ENCODE measurements around the gene MAML3. TPM values are rescaled to one million over a fixed set of nuclear protein-coding genes. Genes with fewer than 3 reads are reported as not detected.

MAML3 gene
- total RNA-seq, 4 donors from 2014 or later, result 16.1 to 40.0 (median 18.1) TPM

DNA sequence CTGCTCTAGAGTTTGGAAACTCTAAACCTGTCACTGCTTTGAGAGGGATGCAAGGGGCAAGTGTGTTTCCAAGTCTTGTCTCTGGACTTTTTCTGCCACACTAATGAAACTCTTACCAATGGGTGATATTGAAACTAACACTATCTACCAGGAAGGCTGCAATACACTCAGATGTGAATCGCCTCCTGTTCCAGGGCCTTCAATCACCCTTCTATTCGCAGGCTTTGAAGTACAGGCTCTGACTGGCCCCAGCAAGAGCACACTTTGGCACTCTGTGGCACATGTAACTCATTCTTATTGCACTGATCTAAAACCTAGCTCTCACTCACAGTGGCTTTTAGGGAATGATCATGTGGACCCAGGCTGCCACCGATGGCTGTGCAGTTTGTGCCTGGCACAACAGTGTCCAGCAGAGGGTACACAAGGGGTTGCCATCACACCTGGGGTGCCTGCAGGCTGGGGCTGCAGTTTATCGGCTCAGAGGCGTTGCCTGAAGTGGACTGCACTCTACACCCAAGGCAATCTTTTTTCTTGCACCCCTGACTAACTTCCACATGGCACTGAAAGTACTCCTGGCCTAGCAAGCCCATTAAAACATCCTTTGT lies 277.5 kb downstream of the MAML3 start:
- in situ Hi-C loops (cut with MboI; ENCODE audit: low pct_ligation_motif_present in 1 of 4, low pct_unique_long_range_greater_than_20kb in 1 of 4, low sequenced_read_pairs in 3 of 4), result no loop called here
- peaks cover 0 to 10% (median 2%) of the 10 kb centered on the region in 4 donors for H3K4me1 ChIP-seq
- no peaks in the 10 kb centered on the region for H3K27me3 ChIP-seq
- H3K9me3 ChIP-seq, result no peaks in the 10 kb centered on the region
- H3K27ac ChIP-seq, result peak overlapping the region in 1 of 4 donors; percentile 10
- no peak for DNase-seq
- WGBS, 2 donors (ENCODE audit: low coverage in 1 of 2), result 47% methylated on average over 5 of the region's 5 CpGs; no CpG with 5 or more reads in 1 of the 2 donors
- no peaks in the 10 kb centered on the region for H3K36me3 ChIP-seq
- TF ChIP-seq POLR2A (IDR thresholded peaks at IDR 0.05) (no peak), EP300 (IDR thresholded peaks at IDR 0.05; ENCODE audit: low read depth) (no peak), POLR2AphosphoS5 (IDR thresholded peaks at IDR 0.05) (no peak)
- TF ChIP-seq, protein P1, sequence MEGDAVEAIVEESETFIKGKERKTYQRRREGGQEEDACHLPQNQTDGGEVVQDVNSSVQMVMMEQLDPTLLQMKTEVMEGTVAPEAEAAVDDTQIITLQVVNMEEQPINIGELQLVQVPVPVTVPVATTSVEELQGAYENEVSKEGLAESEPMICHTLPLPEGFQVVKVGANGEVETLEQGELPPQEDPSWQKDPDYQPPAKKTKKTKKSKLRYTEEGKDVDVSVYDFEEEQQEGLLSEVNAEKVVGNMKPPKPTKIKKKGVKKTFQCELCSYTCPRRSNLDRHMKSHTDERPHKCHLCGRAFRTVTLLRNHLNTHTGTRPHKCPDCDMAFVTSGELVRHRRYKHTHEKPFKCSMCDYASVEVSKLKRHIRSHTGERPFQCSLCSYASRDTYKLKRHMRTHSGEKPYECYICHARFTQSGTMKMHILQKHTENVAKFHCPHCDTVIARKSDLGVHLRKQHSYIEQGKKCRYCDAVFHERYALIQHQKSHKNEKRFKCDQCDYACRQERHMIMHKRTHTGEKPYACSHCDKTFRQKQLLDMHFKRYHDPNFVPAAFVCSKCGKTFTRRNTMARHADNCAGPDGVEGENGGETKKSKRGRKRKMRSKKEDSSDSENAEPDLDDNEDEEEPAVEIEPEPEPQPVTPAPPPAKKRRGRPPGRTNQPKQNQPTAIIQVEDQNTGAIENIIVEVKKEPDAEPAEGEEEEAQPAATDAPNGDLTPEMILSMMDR (IDR thresholded peaks at IDR 0.05), result no peak
- H3K4me3 ChIP-seq, result no peak overlapping the region
- intact Hi-C loops (cut with DNase I; ENCODE audit: low total_unique reads), result no loop called here

DNA sequence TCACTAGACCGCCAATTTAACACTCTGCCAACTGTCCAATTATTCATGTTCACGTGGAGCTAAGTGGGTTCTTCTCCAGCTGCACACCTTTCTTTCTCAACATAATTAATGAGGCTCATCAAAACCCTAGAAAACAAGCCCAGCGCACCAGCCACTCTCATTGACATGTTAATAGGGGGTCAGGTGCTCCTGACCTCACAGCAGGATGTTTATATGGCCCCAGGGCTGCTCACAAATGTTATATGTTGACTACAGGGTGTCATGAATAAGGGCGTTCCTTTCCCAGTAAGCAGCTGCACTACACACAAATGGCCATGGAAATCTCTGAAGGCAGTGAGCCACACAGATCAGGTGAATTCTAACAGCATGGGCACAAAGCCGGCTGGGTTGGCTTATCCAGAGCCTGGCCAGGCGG lies 278.6 kb downstream of the MAML3 start:
- DNase-seq, result no peak
- Histone ChIP-seq H3K4me1 (peaks cover 0 to 10% (median 2%) of the 10 kb centered on the region in 4 donors), H3K27me3 (no peaks in the 10 kb centered on the region), H3K36me3 (no peaks in the 10 kb centered on the region), H3K9me3 (no peaks in the 10 kb centered on the region), H3K4me3 (no peak overlapping the region), H3K27ac (no peak overlapping the region)
- WGBS, 2 donors (ENCODE audit: low coverage in 1 of 2), result 83 to 93% methylated on average over 4 to 6 of the region's 6 CpGs
- in situ Hi-C loops (cut with MboI; ENCODE audit: low pct_ligation_motif_present in 1 of 4, low pct_unique_long_range_greater_than_20kb in 1 of 4, low sequenced_read_pairs in 3 of 4) (no loop called here), intact Hi-C loops (cut with DNase I; ENCODE audit: low total_unique reads) (no loop called here)
- TF ChIP-seq EP300 (IDR thresholded peaks at IDR 0.05; ENCODE audit: low read depth) (no peak), POLR2A (IDR thresholded peaks at IDR 0.05) (no peak), POLR2AphosphoS5 (IDR thresholded peaks at IDR 0.05) (no peak)
- TF ChIP-seq, protein P1 (IDR thresholded peaks at IDR 0.05), result no peak

DNA sequence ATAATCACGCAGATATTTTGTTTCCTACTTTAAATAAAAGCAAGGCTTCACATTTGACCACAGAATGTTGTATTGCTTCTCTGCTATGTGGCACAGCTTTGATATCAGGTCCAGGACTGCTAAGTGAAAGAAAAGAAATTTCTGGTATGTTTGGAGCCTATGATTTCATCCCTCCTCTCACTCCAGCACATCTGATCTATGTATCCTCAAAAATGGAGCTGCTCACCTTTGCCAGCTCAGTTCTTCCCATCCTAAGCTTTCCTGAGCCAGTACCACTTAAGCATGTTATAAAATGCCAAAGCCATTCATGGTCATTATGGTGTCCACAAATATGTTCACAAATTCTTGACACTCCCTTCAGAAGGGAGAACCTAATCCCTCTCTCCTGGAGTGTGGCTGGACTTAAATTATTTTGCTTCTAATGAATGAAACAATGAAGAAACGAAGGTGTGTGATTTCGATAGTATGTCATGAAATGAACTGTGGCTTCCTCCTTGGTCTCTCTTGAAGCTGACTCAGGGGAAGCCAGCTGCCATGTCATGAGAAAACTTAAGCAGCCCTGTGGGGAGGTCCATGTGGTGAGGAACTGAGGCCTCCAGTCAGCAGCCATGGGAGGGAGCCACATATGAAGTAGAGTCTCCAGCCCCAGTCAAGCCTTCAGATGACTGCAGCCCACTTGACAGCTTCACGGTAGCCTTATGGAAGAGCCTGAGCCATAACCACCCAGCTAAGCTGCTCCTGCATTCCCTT lies 280.7 kb downstream of the MAML3 start:
- H3K4me1 ChIP-seq, result peaks cover 0 to 10% (median 4%) of the 10 kb centered on the region in 4 donors
- intact Hi-C loops (cut with DNase I; ENCODE audit: low total_unique reads) (no loop called here), in situ Hi-C loops (cut with MboI; ENCODE audit: low pct_ligation_motif_present in 1 of 4, low pct_unique_long_range_greater_than_20kb in 1 of 4, low sequenced_read_pairs in 3 of 4) (no loop called here)
- H3K27ac ChIP-seq, result no peak overlapping the region
- H3K4me3 ChIP-seq, result no peak overlapping the region
- no peaks in the 10 kb centered on the region for H3K27me3 ChIP-seq
- TF ChIP-seq, protein P1 (IDR thresholded peaks at IDR 0.05), result no peak
- TF ChIP-seq POLR2A (IDR thresholded peaks at IDR 0.05), result no peak
- TF ChIP-seq EP300 (IDR thresholded peaks at IDR 0.05; ENCODE audit: low read depth), result no peak
- no peaks in the 10 kb centered on the region for H3K36me3 ChIP-seq
- no peaks in the 10 kb centered on the region for H3K9me3 ChIP-seq
- no peak for DNase-seq
- 81 to 91% methylated on average over 4 of the region's 4 CpGs for WGBS, 2 donors (ENCODE audit: low coverage in 1 of 2)

DNA sequence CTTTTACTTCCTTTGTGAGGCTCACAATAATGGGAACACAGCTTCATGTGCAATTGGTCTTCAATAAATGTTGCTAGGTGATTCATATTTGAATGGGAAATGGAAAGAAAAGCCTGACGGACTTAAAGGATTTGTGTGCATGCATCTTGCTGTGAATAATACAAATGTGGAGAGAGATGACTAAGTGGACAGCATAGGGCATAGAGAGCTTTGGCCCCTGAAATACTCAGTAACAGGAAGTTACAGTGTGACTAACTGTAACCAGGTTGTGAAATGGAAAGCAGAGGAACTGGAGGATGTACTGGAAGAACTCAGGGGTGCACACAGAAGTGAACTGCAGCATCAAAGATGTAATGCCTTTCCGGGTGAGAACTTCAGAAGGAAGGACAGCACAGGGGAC lies 281.7 kb downstream of the MAML3 start:
- no peaks in the 10 kb centered on the region for H3K27me3 ChIP-seq
- no peaks in the 10 kb centered on the region for H3K9me3 ChIP-seq
- TF ChIP-seq, protein P1 (IDR thresholded peaks at IDR 0.05), result no peak
- no peak for TF ChIP-seq POLR2A (IDR thresholded peaks at IDR 0.05)
- TF ChIP-seq POLR2AphosphoS5 (IDR thresholded peaks at IDR 0.05), result no peak
- TF ChIP-seq EP300 (IDR thresholded peaks at IDR 0.05; ENCODE audit: low read depth), result no peak
- 80 to 92% methylated on average over 2 of the region's 2 CpGs for WGBS, 2 donors (ENCODE audit: low coverage in 1 of 2)
- in situ Hi-C loops (cut with MboI; ENCODE audit: low pct_ligation_motif_present in 1 of 4, low pct_unique_long_range_greater_than_20kb in 1 of 4, low sequenced_read_pairs in 3 of 4) (no loop called here), intact Hi-C loops (cut with DNase I; ENCODE audit: low total_unique reads) (no loop called here)
- no peak for DNase-seq
- no peak overlapping the region for H3K4me3 ChIP-seq
- H3K36me3 ChIP-seq, result no peaks in the 10 kb centered on the region
- no peak overlapping the region for H3K27ac ChIP-seq
- peaks cover 0 to 10% (median 4%) of the 10 kb centered on the region in 4 donors for H3K4me1 ChIP-seq

Measured in transverse colon (tissue), 4 donors.